Measurements from ENCODE around the gene ZPBP2.

The ZPBP2 gene

DNA sequence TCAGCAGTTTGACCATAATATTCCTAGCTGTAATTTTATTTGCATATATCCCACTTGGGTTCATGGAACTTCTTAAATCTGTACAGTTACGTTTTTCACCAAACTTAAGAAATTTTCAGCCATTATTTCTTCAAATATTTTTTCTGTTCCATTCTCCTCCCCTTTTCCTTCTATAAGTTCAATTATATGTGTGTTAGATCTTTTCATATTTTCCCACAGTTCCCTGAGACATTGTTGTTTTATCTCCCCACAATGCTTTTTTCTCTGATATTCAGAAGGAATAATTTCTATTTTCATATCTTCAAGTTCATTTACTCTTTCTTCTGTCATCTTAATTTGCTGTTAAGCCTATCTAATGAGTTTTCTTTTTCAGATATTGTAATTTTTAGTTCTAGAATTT lies 29.9 kb upstream of the ZPBP2 start:
- Histone ChIP-seq H3K9me3 (ENCODE audit: low read length) (peaks cover 18% of the 10 kb centered on the region), H3K27me3 (ENCODE audit: insufficient read depth, low read length) (no peaks in the 10 kb centered on the region), H3K9ac (ENCODE audit: low read length) (no peak overlapping the region), H3F3A (ENCODE audit: insufficient read depth, low read length) (no peaks in the 10 kb centered on the region), H2AFZ (ENCODE audit: low read length) (no peak overlapping the region), H3K4me1 (ENCODE audit: insufficient read depth, low read length, severe bottlenecking) (peaks cover 4% of the 10 kb centered on the region), H4K20me1 (ENCODE audit: insufficient read depth, low read length) (no peaks in the 10 kb centered on the region), H3K4me2 (ENCODE audit: low read length) (no peak overlapping the region), H3K9me2 (ENCODE audit: low read depth, low read length) (no peaks in the 10 kb centered on the region), H3K27ac (ENCODE audit: low read depth, low read length, poor library complexity, severe bottlenecking) (no peak overlapping the region), H3K4me3 (ENCODE audit: low read depth, low read length, poor library complexity, severe bottlenecking) (no peak overlapping the region), H3K36me3 (ENCODE audit: insufficient read depth, low read length) (peaks cover 96% of the 10 kb centered on the region), H3K79me2 (ENCODE audit: insufficient read depth, low read length) (peaks cover 80% of the 10 kb centered on the region)
- TF ChIP-seq, protein P1, sequence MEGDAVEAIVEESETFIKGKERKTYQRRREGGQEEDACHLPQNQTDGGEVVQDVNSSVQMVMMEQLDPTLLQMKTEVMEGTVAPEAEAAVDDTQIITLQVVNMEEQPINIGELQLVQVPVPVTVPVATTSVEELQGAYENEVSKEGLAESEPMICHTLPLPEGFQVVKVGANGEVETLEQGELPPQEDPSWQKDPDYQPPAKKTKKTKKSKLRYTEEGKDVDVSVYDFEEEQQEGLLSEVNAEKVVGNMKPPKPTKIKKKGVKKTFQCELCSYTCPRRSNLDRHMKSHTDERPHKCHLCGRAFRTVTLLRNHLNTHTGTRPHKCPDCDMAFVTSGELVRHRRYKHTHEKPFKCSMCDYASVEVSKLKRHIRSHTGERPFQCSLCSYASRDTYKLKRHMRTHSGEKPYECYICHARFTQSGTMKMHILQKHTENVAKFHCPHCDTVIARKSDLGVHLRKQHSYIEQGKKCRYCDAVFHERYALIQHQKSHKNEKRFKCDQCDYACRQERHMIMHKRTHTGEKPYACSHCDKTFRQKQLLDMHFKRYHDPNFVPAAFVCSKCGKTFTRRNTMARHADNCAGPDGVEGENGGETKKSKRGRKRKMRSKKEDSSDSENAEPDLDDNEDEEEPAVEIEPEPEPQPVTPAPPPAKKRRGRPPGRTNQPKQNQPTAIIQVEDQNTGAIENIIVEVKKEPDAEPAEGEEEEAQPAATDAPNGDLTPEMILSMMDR (IDR thresholded peaks at IDR 0.05; ENCODE audit: low read length) = no peak
- TF ChIP-seq EZH2 (IDR thresholded peaks at IDR 0.05; ENCODE audit: borderline replicate concordance, low read length) = no peak

DNA sequence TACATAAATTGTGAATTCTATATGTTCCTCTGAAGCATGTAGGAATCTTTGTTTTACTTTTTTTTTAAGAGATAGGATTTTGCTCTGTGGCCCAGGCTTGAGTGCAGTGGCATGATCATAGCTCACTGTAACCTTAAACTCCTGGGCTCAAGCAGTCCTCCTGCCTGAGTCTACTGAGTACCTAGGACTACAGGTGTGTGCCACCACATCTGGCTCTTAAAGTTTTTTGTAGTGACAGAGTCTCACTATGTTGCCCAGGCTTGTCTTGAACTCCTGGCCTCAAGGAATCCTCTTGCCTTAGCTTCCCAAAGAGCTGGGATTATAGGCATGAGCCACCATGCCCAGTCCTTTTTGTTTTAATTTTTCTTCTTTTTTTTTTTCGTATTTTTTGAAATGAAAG lies 29.2 kb upstream of the ZPBP2 start:
- Histone ChIP-seq H3K27me3 (ENCODE audit: insufficient read depth, low read length) (no peaks in the 10 kb centered on the region), H3K79me2 (ENCODE audit: insufficient read depth, low read length) (peaks cover 80% of the 10 kb centered on the region), H3K9ac (ENCODE audit: low read length) (no peak overlapping the region), H3K36me3 (ENCODE audit: insufficient read depth, low read length) (peaks cover 98% of the 10 kb centered on the region), H3K9me3 (ENCODE audit: low read length) (peaks cover 18% of the 10 kb centered on the region), H3K27ac (ENCODE audit: low read depth, low read length, poor library complexity, severe bottlenecking) (no peak overlapping the region), H3K4me1 (ENCODE audit: insufficient read depth, low read length, severe bottlenecking) (peaks cover 11% of the 10 kb centered on the region), H4K20me1 (ENCODE audit: insufficient read depth, low read length) (no peaks in the 10 kb centered on the region), H3K9me2 (ENCODE audit: low read depth, low read length) (no peaks in the 10 kb centered on the region), H3K4me2 (ENCODE audit: low read length) (no peak overlapping the region), H3F3A (ENCODE audit: insufficient read depth, low read length) (no peaks in the 10 kb centered on the region), H3K4me3 (ENCODE audit: low read depth, low read length, poor library complexity, severe bottlenecking) (no peak overlapping the region), H2AFZ (ENCODE audit: low read length) (no peak overlapping the region)
- TF ChIP-seq EZH2 (IDR thresholded peaks at IDR 0.05; ENCODE audit: borderline replicate concordance, low read length) = no peak
- TF ChIP-seq, protein P1 (IDR thresholded peaks at IDR 0.05; ENCODE audit: low read length) = no peak

GRCh38 chr17:39841134-39841683 lies 26.8 kb upstream of the ZPBP2 start:
- Histone ChIP-seq H3F3A (ENCODE audit: insufficient read depth, low read length) (no peaks in the 10 kb centered on the region), H4K20me1 (ENCODE audit: insufficient read depth, low read length) (no peaks in the 10 kb centered on the region), H3K79me2 (ENCODE audit: insufficient read depth, low read length) (peaks cover 97% of the 10 kb centered on the region), H2AFZ (ENCODE audit: low read length) (no peak overlapping the region), H3K27me3 (ENCODE audit: insufficient read depth, low read length) (no peaks in the 10 kb centered on the region), H3K9me2 (ENCODE audit: low read depth, low read length) (no peaks in the 10 kb centered on the region), H3K9ac (ENCODE audit: low read length) (no peak overlapping the region), H3K4me2 (ENCODE audit: low read length) (no peak overlapping the region), H3K4me1 (ENCODE audit: insufficient read depth, low read length, severe bottlenecking) (peaks cover 35% of the 10 kb centered on the region), H3K4me3 (ENCODE audit: low read depth, low read length, poor library complexity, severe bottlenecking) (no peak overlapping the region), H3K27ac (ENCODE audit: low read depth, low read length, poor library complexity, severe bottlenecking) (no peak overlapping the region), H3K9me3 (ENCODE audit: low read length) (peaks cover 18% of the 10 kb centered on the region), H3K36me3 (ENCODE audit: insufficient read depth, low read length) (peaks cover 98% of the 10 kb centered on the region)
- no peak for TF ChIP-seq EZH2 (IDR thresholded peaks at IDR 0.05; ENCODE audit: borderline replicate concordance, low read length)
- TF ChIP-seq, protein P1 (IDR thresholded peaks at IDR 0.05; ENCODE audit: low read length) = no peak

Data from OCI-LY1 (cell line).